ENCODE measurements around the gene GATA3. TPM values are rescaled to one million over a fixed set of nuclear protein-coding genes. Genes with fewer than 3 reads are reported as not detected.

The GATA3 gene
- total and polyA plus RNA-seq, 8 donors: 1.7 to 4.7 (median 2.7) TPM

GRCh38 chr10:8066124-8066523 lies 11.6 kb downstream of the GATA3 start:
- Histone ChIP-seq H3K9me3 (no peaks in the 10 kb centered on the region), H3K4me1 (peaks cover 0 to 8% of the 10 kb centered on the region in 2 donors), H3K27me3 (peaks cover 29 to 50% of the 10 kb centered on the region in 2 donors), H3K27ac (no peak overlapping the region), H3K36me3 (peaks cover 0 to 8% of the 10 kb centered on the region in 2 donors), H3K4me3 (no peak overlapping the region)
- ATAC-seq (no peak), DNase-seq (no peak)
- TF ChIP-seq, protein P1, sequence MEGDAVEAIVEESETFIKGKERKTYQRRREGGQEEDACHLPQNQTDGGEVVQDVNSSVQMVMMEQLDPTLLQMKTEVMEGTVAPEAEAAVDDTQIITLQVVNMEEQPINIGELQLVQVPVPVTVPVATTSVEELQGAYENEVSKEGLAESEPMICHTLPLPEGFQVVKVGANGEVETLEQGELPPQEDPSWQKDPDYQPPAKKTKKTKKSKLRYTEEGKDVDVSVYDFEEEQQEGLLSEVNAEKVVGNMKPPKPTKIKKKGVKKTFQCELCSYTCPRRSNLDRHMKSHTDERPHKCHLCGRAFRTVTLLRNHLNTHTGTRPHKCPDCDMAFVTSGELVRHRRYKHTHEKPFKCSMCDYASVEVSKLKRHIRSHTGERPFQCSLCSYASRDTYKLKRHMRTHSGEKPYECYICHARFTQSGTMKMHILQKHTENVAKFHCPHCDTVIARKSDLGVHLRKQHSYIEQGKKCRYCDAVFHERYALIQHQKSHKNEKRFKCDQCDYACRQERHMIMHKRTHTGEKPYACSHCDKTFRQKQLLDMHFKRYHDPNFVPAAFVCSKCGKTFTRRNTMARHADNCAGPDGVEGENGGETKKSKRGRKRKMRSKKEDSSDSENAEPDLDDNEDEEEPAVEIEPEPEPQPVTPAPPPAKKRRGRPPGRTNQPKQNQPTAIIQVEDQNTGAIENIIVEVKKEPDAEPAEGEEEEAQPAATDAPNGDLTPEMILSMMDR (IDR thresholded peaks at IDR 0.05): no peak
- intact Hi-C loops (cut with DNase I): no loop called here

- Histone ChIP-seq H3K4me3 (no peak overlapping the region), H3K27me3 (peaks cover 28 to 47% of the 10 kb centered on the region in 2 donors), H3K4me1 (peaks cover 0 to 8% of the 10 kb centered on the region in 2 donors), H3K27ac (no peak overlapping the region), H3K36me3 (peaks cover 0 to 8% of the 10 kb centered on the region in 2 donors), H3K9me3 (no peaks in the 10 kb centered on the region)
- DNase-seq (no peak), ATAC-seq (no peak)
- intact Hi-C loops (cut with DNase I): no loop called here
- TF ChIP-seq, protein P1 (IDR thresholded peaks at IDR 0.05): no peak
Observed at GRCh38 chr10:8066797-8067196, 12.3 kb downstream of the GATA3 start.

DNA sequence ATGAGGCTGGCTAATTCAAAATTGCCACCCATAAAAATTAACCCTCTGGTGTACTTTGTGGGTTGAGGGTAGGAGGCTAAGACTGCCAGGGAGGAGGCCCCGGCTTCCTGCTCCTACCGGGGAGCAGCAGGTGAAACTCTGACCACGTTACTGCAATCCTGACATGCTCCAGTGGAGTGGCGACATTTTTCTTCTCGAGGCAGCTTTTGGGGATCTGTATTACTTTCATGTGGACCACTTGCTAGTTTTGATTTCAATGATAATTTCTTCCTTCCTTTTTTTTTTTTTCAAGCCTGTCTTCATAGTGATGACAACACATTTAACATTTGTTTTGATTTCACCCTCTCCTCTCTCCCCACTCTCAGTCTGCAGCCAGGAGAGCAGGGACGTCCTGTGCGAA lies 14.6 kb downstream of the GATA3 start:
- no peak for DNase-seq
- Histone ChIP-seq H3K36me3 (peaks cover 0 to 8% of the 10 kb centered on the region in 2 donors), H3K9me3 (no peaks in the 10 kb centered on the region), H3K27me3 (peaks cover 6 to 30% of the 10 kb centered on the region in 2 donors), H3K4me3 (no peak overlapping the region), H3K4me1 (peaks cover 0 to 3% of the 10 kb centered on the region in 2 donors), H3K27ac (no peak overlapping the region)
- TF ChIP-seq, protein P1 (IDR thresholded peaks at IDR 0.05): no peak
- intact Hi-C loops (cut with DNase I): no loop called here
- no peak for ATAC-seq

GRCh38 chr10:8069627-8070026 lies 15.1 kb downstream of the GATA3 start:
- H3K4me3 ChIP-seq: no peak overlapping the region
- peaks cover 0 to 3% of the 10 kb centered on the region in 2 donors for H3K4me1 ChIP-seq
- intact Hi-C loops (cut with DNase I): no loop called here

GRCh38 chr10:8070440-8070839 lies 16.0 kb downstream of the GATA3 start:
- peaks cover 0 to under 1% of the 10 kb centered on the region in 2 donors for H3K4me1 ChIP-seq
- H3K4me3 ChIP-seq: no peak overlapping the region
- H3K36me3 ChIP-seq: peaks cover 0 to 8% of the 10 kb centered on the region in 2 donors
- H3K9me3 ChIP-seq: no peaks in the 10 kb centered on the region
- H3K27me3 ChIP-seq: peaks cover 6 to 17% of the 10 kb centered on the region in 2 donors
- intact Hi-C loops (cut with DNase I): no loop called here
- no peak for DNase-seq
- TF ChIP-seq, protein P1 (IDR thresholded peaks at IDR 0.05): no peak
- ATAC-seq: no peak
- no peak overlapping the region for H3K27ac ChIP-seq

More at GRCh38 chr10:8069627-8070026, 15.1 kb downstream of the GATA3 start:
- DNase-seq (no peak), ATAC-seq (no peak)
- no peak overlapping the region for H3K27ac ChIP-seq
- peaks cover 6 to 25% of the 10 kb centered on the region in 2 donors for H3K27me3 ChIP-seq
- peaks cover 0 to 8% of the 10 kb centered on the region in 2 donors for H3K36me3 ChIP-seq
- TF ChIP-seq, protein P1 (IDR thresholded peaks at IDR 0.05): no peak
- no peaks in the 10 kb centered on the region for H3K9me3 ChIP-seq

Data from left lung (tissue), 10 donors.